Measurements from ENCODE around the gene PALB2. TPM values are rescaled to one million over a fixed set of nuclear protein-coding genes. Genes with fewer than 3 reads are reported as not detected.
A peak's percentile ranks its signal among the peaks of the same experiment; 100 is the strongest.
"Not testable (repeated sequence)": the region's sequence is repeated elsewhere in the genome, so short reads cannot be mapped to it uniquely, and the experiment has no call there.

PALB2 gene
- total RNA-seq, 1 donor from 2014 or later = 11.3 TPM

GRCh38 chr16:23642246-23642774 lies 1.2 kb upstream of the PALB2 start:
- DNase-seq (ENCODE audit: low spot score) = no peak

GRCh38 chr16:23640615-23640930 lies 537 bp downstream of the PALB2 start:
- no peak for DNase-seq (ENCODE audit: low spot score)

GRCh38 chr16:23635958-23636357 lies 5.2 kb downstream of the PALB2 start:
- DNase-seq (ENCODE audit: low spot score) = no peak

GRCh38 chr16:23634461-23635036 lies 6.6 kb downstream of the PALB2 start:
- no peak for DNase-seq (ENCODE audit: low spot score)

- not testable (repeated sequence) for DNase-seq (ENCODE audit: low spot score)
Measured at GRCh38 chr16:23631874-23632273, 9.2 kb downstream of the PALB2 start.

- DNase-seq (ENCODE audit: low spot score) = no peak
Measured at GRCh38 chr16:23629516-23629915, 11.6 kb downstream of the PALB2 start.

GRCh38 chr16:23624092-23624491 lies 17.0 kb downstream of the PALB2 start:
- no peak for DNase-seq (ENCODE audit: low spot score)

GRCh38 chr16:23615805-23616204 lies 25.3 kb downstream of the PALB2 start:
- DNase-seq (ENCODE audit: low spot score) = no peak

- DNase-seq (ENCODE audit: low spot score) = no peak
Measured at GRCh38 chr16:23611936-23612335, 29.2 kb downstream of the PALB2 start.

- not testable (repeated sequence) for DNase-seq (ENCODE audit: low spot score)
Measured at GRCh38 chr16:23610905-23611304, 30.2 kb downstream of the PALB2 start.

- no peak for DNase-seq (ENCODE audit: low spot score)
Measured at GRCh38 chr16:23609929-23610328, 31.2 kb downstream of the PALB2 start.

GRCh38 chr16:23608194-23608593 lies 32.9 kb downstream of the PALB2 start:
- DNase-seq (ENCODE audit: low spot score) = no peak

GRCh38 chr16:23607726-23608125 lies 33.4 kb downstream of the PALB2 start:
- DNase-seq (ENCODE audit: low spot score) = no peak

- DNase-seq (ENCODE audit: low spot score) = no peak
Measured at GRCh38 chr16:23597003-23597756, 43.9 kb downstream of the PALB2 start.

- DNase-seq (ENCODE audit: low spot score) = peak; percentile 93
Measured at GRCh38 chr16:23595951-23596720, 45.0 kb downstream of the PALB2 start, which contains the start of gene NDUFAB1. TSS of gene NDUFAB1 (minus strand) at chr16:23596316. CDS start at chr16:23596290, 26 bp downstream.

- DNase-seq (ENCODE audit: low spot score) = no peak
Measured at GRCh38 chr16:23595246-23595950, 45.7 kb downstream of the PALB2 start.

GRCh38 chr16:23594186-23594585 lies 46.9 kb downstream of the PALB2 start:
- DNase-seq (ENCODE audit: low spot score) = no peak

- DNase-seq (ENCODE audit: low spot score) = no peak
Measured at GRCh38 chr16:23590181-23590580, 50.9 kb downstream of the PALB2 start.

- DNase-seq (ENCODE audit: low spot score) = no peak
Measured at GRCh38 chr16:23587726-23588125, 53.4 kb downstream of the PALB2 start.

GRCh38 chr16:23584186-23585076 lies 56.7 kb downstream of the PALB2 start:
- DNase-seq (ENCODE audit: low spot score) = no peak

- DNase-seq (ENCODE audit: low spot score) = not testable (repeated sequence)
Measured at GRCh38 chr16:23583271-23583670, 57.8 kb downstream of the PALB2 start.
